IPS DF 6.9 (cell line): Measurements from ENCODE around the gene RBP4.
"Not testable (repeated sequence)": the region's sequence is repeated elsewhere in the genome, so short reads cannot be mapped to it uniquely, and the experiment has no call there.

Experiments
- DNase-seq: peaks from one replicate; pipeline ENCODE4 v3.0.0-alpha.2; 2013; ENCODE audit warnings: low read depth, low spot score
- H3K27ac ChIP-seq: one replicate; pipeline ENCODE4 v1.5.1; 2013; ENCODE audit warnings: low read length, control low read depth
- H3K27me3 ChIP-seq: 2 replicates; pipeline ENCODE4 v1.6.1; 2013; ENCODE audit warnings: mild to moderate bottlenecking, low read length; ENCODE audit not compliant: control insufficient read depth, insufficient read depth
- H3K36me3 ChIP-seq: 2 replicates; pipeline ENCODE4 v1.6.1; 2013; ENCODE audit warnings: low read length; ENCODE audit not compliant: control insufficient read depth, insufficient read depth
- H3K4me1 ChIP-seq: 2 replicates; pipeline ENCODE4 v1.6.1; 2013; ENCODE audit warnings: low read length; ENCODE audit not compliant: control insufficient read depth, insufficient read depth
- H3K4me3 ChIP-seq: 2 replicates; pipeline ENCODE4 v1.5.1; 2013; ENCODE audit warnings: mild to moderate bottlenecking, low read length
- H3K9me3 ChIP-seq: 2 replicates; pipeline ENCODE4 v1.6.1; 2013; ENCODE audit warnings: low read length, inconsistent platforms; ENCODE audit not compliant: control insufficient read depth, insufficient read depth
- WGBS: extraction: QIAGEN DNeasy Blood & Tissue Kit; methylation state at CpG from one replicate; pipeline ENCODE4 v1.1.7; 2013; ENCODE audit warnings: mixed read lengths, missing lambda C conversion rate; ENCODE audit not compliant: insufficient read length, insufficient coverage; 5-methylcytosine and 5-hydroxymethylcytosine counted together

The RBP4 gene

DNA sequence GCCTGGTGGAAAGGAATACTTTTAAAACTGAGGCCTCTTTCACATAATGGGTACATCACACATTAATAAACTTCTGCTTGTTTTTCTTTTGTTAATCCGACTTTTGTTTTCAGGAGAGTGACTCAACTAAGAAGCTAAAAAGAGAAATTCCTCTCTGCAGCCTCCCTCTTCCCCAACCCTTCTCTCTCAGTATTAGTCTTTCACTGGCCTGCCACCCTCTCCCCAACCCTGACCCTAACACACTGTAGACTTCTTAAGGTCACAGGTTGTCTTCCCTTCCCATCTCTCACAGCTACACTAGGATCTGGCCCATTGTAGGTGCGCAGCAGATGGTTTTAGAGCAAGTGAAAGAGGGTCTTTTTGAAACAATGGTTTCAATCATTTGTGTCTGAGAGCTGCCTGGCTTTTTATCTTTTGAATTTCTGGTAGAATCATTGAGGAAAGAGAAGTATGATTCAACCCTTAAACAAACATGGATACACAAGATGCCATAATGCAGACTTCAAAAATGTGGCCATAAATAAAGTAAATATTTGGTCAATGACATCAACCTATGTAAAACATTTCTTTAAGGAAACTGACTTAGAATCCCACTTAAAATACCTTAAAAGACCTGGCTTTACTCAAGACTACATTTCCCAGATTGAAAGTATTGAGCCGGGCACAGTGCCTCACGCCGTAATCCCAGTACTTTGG lies 52.5 kb downstream of the RBP4 start:
- no peak for DNase-seq
- Histone ChIP-seq H3K27ac (no peak overlapping the region), H3K36me3 (no peaks in the 10 kb centered on the region), H3K9me3 (no peaks in the 10 kb centered on the region), H3K4me3 (no peak overlapping the region), H3K4me1 (peaks cover 1% of the 10 kb centered on the region; the same call in 1 of the 2 replicates), H3K27me3 (no peaks in the 10 kb centered on the region; the same call in 1 of the 2 replicates)
- no CpG with 5 or more reads among the region's 5 CpGs for WGBS

DNA sequence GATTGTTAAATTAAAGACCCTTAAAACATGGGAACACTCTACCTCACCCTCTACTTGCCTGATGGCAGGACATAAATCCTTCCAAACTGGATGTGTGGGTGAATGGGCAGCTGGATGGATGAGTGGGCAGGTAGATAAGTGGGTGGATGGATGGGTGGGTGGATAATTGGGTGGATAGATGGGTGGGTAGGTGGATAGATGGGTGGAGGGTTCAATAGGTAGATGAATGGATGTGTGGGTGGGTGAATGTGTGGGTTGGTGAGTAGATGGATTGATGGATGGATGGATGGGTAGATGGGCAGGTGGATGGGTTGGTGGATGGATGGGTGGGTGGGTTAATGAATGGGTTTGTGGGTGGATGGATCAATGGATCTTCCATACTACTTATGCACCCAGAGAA lies 53.5 kb downstream of the RBP4 start:
- no peaks in the 10 kb centered on the region for H3K27me3 ChIP-seq
- H3K4me1 ChIP-seq: peaks cover 1% of the 10 kb centered on the region; the same call in 1 of the 2 replicates
- no peaks in the 10 kb centered on the region for H3K36me3 ChIP-seq
- H3K27ac ChIP-seq: no peak overlapping the region
- no peak for DNase-seq
- H3K9me3 ChIP-seq: no peaks in the 10 kb centered on the region
- H3K4me3 ChIP-seq: no peak overlapping the region

- not testable (repeated sequence) for H3K4me3 ChIP-seq, H3K27ac ChIP-seq
- WGBS: no CpG with 5 or more reads among the region's 8 CpGs
Measured at GRCh38 chr10:93546995-93547394, 54.0 kb downstream of the RBP4 start.

DNA sequence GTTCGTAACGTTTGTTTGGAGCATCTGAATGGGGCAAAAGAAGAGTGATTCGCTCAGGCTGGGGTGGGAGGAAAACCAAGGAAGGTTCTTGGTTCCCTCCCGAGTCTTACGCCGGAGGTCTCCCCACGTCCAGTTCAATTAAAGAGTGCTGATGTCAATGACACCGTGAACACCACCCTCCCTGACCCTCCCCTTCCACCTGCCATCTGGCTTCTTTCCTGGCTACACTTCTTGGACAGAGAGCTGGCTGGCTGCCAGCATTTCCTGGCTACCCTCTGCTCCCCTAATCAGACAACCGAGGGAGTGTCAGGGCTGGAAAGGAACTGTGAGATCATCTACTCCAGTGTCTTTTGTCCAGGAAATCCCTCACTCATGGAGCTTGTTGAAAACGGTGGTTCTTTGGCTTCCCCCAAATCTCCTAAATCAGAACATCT lies 58.7 kb downstream of the RBP4 start:
- Histone ChIP-seq H3K27ac (no peak overlapping the region), H3K27me3 (no peaks in the 10 kb centered on the region), H3K9me3 (no peaks in the 10 kb centered on the region), H3K4me3 (no peak overlapping the region), H3K4me1 (no peaks in the 10 kb centered on the region), H3K36me3 (no peaks in the 10 kb centered on the region)
- no peak for DNase-seq
- WGBS: 80% methylated on average over 1 of the region's 10 CpGs

More at GRCh38 chr10:93546995-93547394, 54.0 kb downstream of the RBP4 start:
- not testable (repeated sequence) for H3K36me3 ChIP-seq, DNase-seq, H3K27me3 ChIP-seq, H3K9me3 ChIP-seq, H3K4me1 ChIP-seq
